ENCODE results near the gene MSI2. TPM values are rescaled to one million over a fixed set of nuclear protein-coding genes. Genes with fewer than 3 reads are reported as not detected.

Gene MSI2
- polyA plus RNA-seq, 1 of the 3 experiments (the other 2 are of a cell fraction): 24.1 TPM

- DNase-seq: no peak
- Histone ChIP-seq H3K4me1 (ENCODE audit: control insufficient read depth in 1 of 2, insufficient read depth in 2 of 2, low read depth in 1 of 2, low read length in 1 of 2) (peaks cover 0 to 21% of the 10 kb centered on the region in 2 experiments; a peak in 1 of 4 replicates), H3K4me3 (ENCODE audit: low read depth in 2 of 2, low read length in 1 of 2) (no peak overlapping the region), H2AFZ (ENCODE audit: low read depth) (no peak overlapping the region), H3K27ac (ENCODE audit: low read depth in 2 of 2, low read length in 1 of 2) (no peak overlapping the region), H4K20me1 (ENCODE audit: insufficient read depth) (no peaks in the 10 kb centered on the region), H3K79me2 (ENCODE audit: insufficient read depth) (no peaks in the 10 kb centered on the region), H3K4me2 (no peak overlapping the region), H3F3A (replicated peaks; ENCODE audit: insufficient read depth) (no peaks in the 10 kb centered on the region), H3K9me2 (no peaks in the 10 kb centered on the region), H3K36me3 (replicated peaks in 1 of 2; ENCODE audit: control insufficient read depth in 1 of 2, insufficient read depth in 2 of 2, low read length in 1 of 2) (no peaks in the 10 kb centered on the region), H3K9me3 (no peaks in the 10 kb centered on the region), H3K9ac (no peak overlapping the region), H3K27me3 (ENCODE audit: insufficient read depth) (peaks cover 14% of the 10 kb centered on the region)
- no peak for TF ChIP-seq ELF1 (IDR thresholded peaks at IDR 0.05)
- no peak for TF ChIP-seq RXRA (IDR thresholded peaks at IDR 0.05; ENCODE audit: borderline replicate concordance, low read depth)
- TF ChIP-seq FOXJ3 (CRISPR knock-in tag; IDR thresholded peaks at IDR 0.05): no peak
- no peak for TF ChIP-seq CHD2 (IDR thresholded peaks at IDR 0.05; ENCODE audit: low read length, partially characterized antibody)
- no peak for TF ChIP-seq MAX (IDR thresholded peaks at IDR 0.05; ENCODE audit: low read depth)
- no peak for TF ChIP-seq NFIC (IDR thresholded peaks at IDR 0.05; ENCODE audit: borderline replicate concordance)
- TF ChIP-seq TCF12 (IDR thresholded peaks at IDR 0.05): no peak
- TF ChIP-seq USF1 (IDR thresholded peaks at IDR 0.05; ENCODE audit: borderline replicate concordance, low read depth): no peak
- no peak for TF ChIP-seq FOSL2 (IDR thresholded peaks at IDR 0.05; ENCODE audit: borderline replicate concordance, low read depth)
- TF ChIP-seq CTCF (IDR thresholded peaks at IDR 0.05): no peak
- TF ChIP-seq SIN3A (IDR thresholded peaks at IDR 0.05; ENCODE audit: borderline replicate concordance, low read depth, low read length): no peak
- no peak for TF ChIP-seq NRF1 (IDR thresholded peaks at IDR 0.05; ENCODE audit: low read depth, low read length)
- no peak for TF ChIP-seq MEF2A (IDR thresholded peaks at IDR 0.05; ENCODE audit: borderline replicate concordance, low read depth)
- TF ChIP-seq FOXM1 (IDR thresholded peaks at IDR 0.05; ENCODE audit: low read depth): no peak
- no peak for TF ChIP-seq IRF3 (IDR thresholded peaks at IDR 0.05; ENCODE audit: low read depth, low read length)
- no peak for TF ChIP-seq MXI1 (IDR thresholded peaks at IDR 0.05; ENCODE audit: low read depth, low read length)
- TF ChIP-seq RFX5 (IDR thresholded peaks at IDR 0.05; ENCODE audit: low read length): no peak
- no peak for TF ChIP-seq PBX3 (IDR thresholded peaks at IDR 0.05)
- no peak for TF ChIP-seq USF2 (IDR thresholded peaks at IDR 0.05; ENCODE audit: borderline replicate concordance, low read depth, low read length)
- no peak for TF ChIP-seq POLR2AphosphoS5 (IDR thresholded peaks at IDR 0.05; ENCODE audit: low read depth, low read length)
- CTCF ChIA-PET: interaction anchor here (0.9 to 2.1 kb wide), 5 partner anchors 13 to 61 kb away, joined by 3 to 9 read pairs (median 5); no protein-coding TSS in a partner anchor
- WGBS (ENCODE audit: low lambda C conversion rate): 54% methylated on average over 3 of the region's 3 CpGs
- POLR2A ChIA-PET: no interaction called here
Observed at GRCh38 chr17:57721967-57722703, 465.8 kb downstream of the MSI2 start.
